Neural cell (in vitro differentiated cells): ENCODE measurements around the gene TMEM74B. TPM values are rescaled to one million over a fixed set of nuclear protein-coding genes. Genes with fewer than 3 reads are reported as not detected.

Experiments
- H2AFZ ChIP-seq: fragments of 200-600, 300-800 bp; sonication (generic), shearing (Covaris generic); 2 replicates; pipeline ENCODE4 v1.6.0; 2014; ENCODE audit warnings: low read depth, mild to moderate bottlenecking, antibody characterized with exemption, low read length, moderate library complexity
- H3F3A ChIP-seq: fragments of 200-600 bp; shearing (Covaris generic); 2 replicates; pipeline ENCODE4 v1.6.1; 2016; ENCODE audit warnings: mild to moderate bottlenecking, moderate library complexity, mixed read lengths, antibody characterized with exemption, low read length; ENCODE audit not compliant: insufficient read depth, poor library complexity, severe bottlenecking
- H3K27ac ChIP-seq: fragments of 200-600, 300-800 bp; sonication (generic), shearing (Covaris generic); 2 replicates; pipeline ENCODE4 v1.5.1; 2014; ENCODE audit warnings: mild to moderate bottlenecking, low read length, moderate library complexity
- H3K27me3 ChIP-seq: fragments of 300-800, 200-600 bp; sonication (generic), shearing (Covaris generic); 2 replicates; pipeline ENCODE4 v1.6.0; 2014; ENCODE audit warnings: mild to moderate bottlenecking, low read depth, low read length, moderate library complexity; ENCODE audit not compliant: insufficient read depth
- H3K36me3 ChIP-seq: fragments of 300-800, 200-600 bp; sonication (generic), shearing (Covaris generic); 2 replicates; pipeline ENCODE4 v1.5.1; 2014; ENCODE audit warnings: mild to moderate bottlenecking, antibody characterized with exemption, low read length, moderate library complexity; ENCODE audit not compliant: insufficient read depth
- H3K4me2 ChIP-seq: fragments of 300-800, 200-600 bp; sonication (generic), shearing (Covaris generic); 2 replicates; pipeline ENCODE4 v1.6.0; 2014; ENCODE audit warnings: mild to moderate bottlenecking, low read length
- H3K4me3 ChIP-seq: fragments of 300-800, 200-600 bp; sonication (generic), shearing (Covaris generic); 2 replicates; pipeline ENCODE4 v1.5.1; 2014; ENCODE audit warnings: mild to moderate bottlenecking, low read length, moderate library complexity
- H3K79me2 ChIP-seq: fragments of 200-600 bp; shearing (Covaris generic); replicated peaks from 2 replicates; pipeline ENCODE4 v1.6.0; 2014; ENCODE audit warnings: mild to moderate bottlenecking, low read length, moderate library complexity; ENCODE audit not compliant: insufficient read depth
- H3K9ac ChIP-seq: fragments of 300-800, 200-600 bp; sonication (generic), shearing (Covaris generic); 2 replicates; pipeline ENCODE4 v1.6.1; 2016; ENCODE audit warnings: mild to moderate bottlenecking, low read length, mixed read lengths
- H3K9me2 ChIP-seq: fragments of 200-600 bp; shearing (Covaris generic); 2 replicates; pipeline ENCODE4 v1.6.1; 2016; ENCODE audit warnings: mild to moderate bottlenecking, low read length, mixed read lengths; ENCODE audit not compliant: insufficient read depth
- H3K9me3 ChIP-seq: fragments of 200-600, 300-800 bp; sonication (generic), shearing (Covaris generic); 2 replicates; pipeline ENCODE4 v1.6.1; 2016; ENCODE audit warnings: mild to moderate bottlenecking, mixed run types, low read length, moderate library complexity, mixed read lengths
- H4K20me1 ChIP-seq: fragments of 200-600 bp; shearing (Covaris generic); 2 replicates; pipeline ENCODE4 v1.6.1; 2016; ENCODE audit warnings: mild to moderate bottlenecking, mixed run types; ENCODE audit not compliant: insufficient read depth
- CTCF ChIP-seq: fragments of 450-650 bp; IDR thresholded peaks from 2 replicates; pipeline ENCODE4 v1.5.1; 2014; ENCODE audit warnings: antibody characterized with exemption, mild to moderate bottlenecking, moderate library complexity; ENCODE audit not compliant: poor library complexity, severe bottlenecking
- EP300 ChIP-seq: fragments of 450-650 bp; conservative IDR thresholded peaks from 2 replicates; pipeline ENCODE4 v1.6.1; 2014; ENCODE audit warnings: antibody characterized with exemption, mild to moderate bottlenecking, moderate library complexity; ENCODE audit not compliant: poor library complexity, severe bottlenecking
- EZH2 ChIP-seq: fragments of 200-600, 300-800 bp; shearing (Covaris generic), sonication (generic); IDR thresholded peaks from 2 replicates; pipeline ENCODE4 v1.6.1; 2014; ENCODE audit warnings: antibody characterized with exemption, low read length, borderline replicate concordance, mild to moderate bottlenecking; ENCODE audit not compliant: insufficient read depth, poor library complexity, severe bottlenecking
- MXI1 ChIP-seq: fragments of 450-650 bp; conservative IDR thresholded peaks from 2 replicates; pipeline ENCODE4 v1.6.1; 2014; ENCODE audit warnings: antibody characterized with exemption, mild to moderate bottlenecking; ENCODE audit not compliant: poor library complexity, severe bottlenecking
- POLR2AphosphoS5 ChIP-seq: IDR thresholded peaks from 2 replicates; pipeline ENCODE4 v1.6.1; 2012
- RAD21 ChIP-seq: fragments of 450-650 bp; conservative IDR thresholded peaks from 2 replicates; pipeline ENCODE4 v1.6.1; 2014; ENCODE audit warnings: antibody characterized with exemption, mild to moderate bottlenecking, moderate library complexity
- SMC3 ChIP-seq: fragments of 450-650 bp; conservative IDR thresholded peaks from 2 replicates; pipeline ENCODE4 v1.6.1; 2014; ENCODE audit warnings: antibody characterized with exemption, mild to moderate bottlenecking, moderate library complexity; ENCODE audit not compliant: poor library complexity
- TAF1 ChIP-seq: IDR thresholded peaks from 2 replicates; pipeline ENCODE4 v1.6.1; 2012; ENCODE audit warnings: low read depth
- polyA plus RNA-seq: library from polyadenylated mRNA; depleted of rRNA; stranded (reverse); fragments of >200 nt; gene quantifications from 2 replicates; pipeline ENCODE4 v1.2.3, GENCODE V29; 2014
- TF ChIP-seq, protein P1 (sequence below): IDR thresholded peaks from 2 replicates; pipeline ENCODE4 v1.6.1; 2012; ENCODE audit warnings: borderline replicate concordance

TMEM74B gene
- polyA plus RNA-seq, 1 donor from 2014 or later, result 155 TPM

GRCh38 chr20:1178623-1179022, 6.2 kb downstream of the TMEM74B start:
- Histone ChIP-seq H3K4me3 (no peak overlapping the region), H3K9me2 (no peaks in the 10 kb centered on the region), H3K9ac (no peak overlapping the region), H3K79me2 (no peaks in the 10 kb centered on the region), H3K9me3 (no peaks in the 10 kb centered on the region), H4K20me1 (no peaks in the 10 kb centered on the region), H3F3A (peaks cover 4% of the 10 kb centered on the region), H3K36me3 (no peaks in the 10 kb centered on the region), H2AFZ (no peak overlapping the region), H3K4me2 (no peak overlapping the region), H3K27me3 (no peaks in the 10 kb centered on the region), H3K27ac (no peak overlapping the region)
- TF ChIP-seq POLR2AphosphoS5, result no peak
- no peak for TF ChIP-seq EP300
- TF ChIP-seq TAF1, result no peak
- no peak for TF ChIP-seq CTCF

DNA sequence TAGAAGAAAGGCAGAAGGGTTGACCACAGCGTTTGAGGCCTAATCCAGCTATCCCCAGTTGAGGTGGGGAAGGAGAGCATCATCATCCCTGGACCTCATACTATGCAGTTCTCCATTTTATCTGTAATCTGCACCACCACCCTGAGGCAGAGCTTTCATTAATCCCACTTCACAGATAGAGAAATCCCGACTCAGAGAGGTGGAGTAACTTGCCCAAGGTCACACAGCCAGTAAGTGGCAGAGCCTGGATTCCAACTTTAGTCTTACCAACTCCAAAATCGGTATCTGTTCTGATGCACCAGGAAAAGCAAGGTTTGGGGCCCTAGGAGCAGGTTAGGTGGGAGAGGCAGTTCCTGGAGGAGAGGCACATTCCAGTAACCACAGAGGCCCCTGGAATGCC, 6.7 kb downstream of the TMEM74B start:
- Histone ChIP-seq H3K27me3 (no peaks in the 10 kb centered on the region), H3K4me2 (no peak overlapping the region), H3K9ac (no peak overlapping the region), H3K9me2 (no peaks in the 10 kb centered on the region), H3K4me3 (no peak overlapping the region), H3K79me2 (no peaks in the 10 kb centered on the region), H3F3A (peaks cover 4% of the 10 kb centered on the region), H4K20me1 (no peaks in the 10 kb centered on the region), H2AFZ (no peak overlapping the region), H3K36me3 (no peaks in the 10 kb centered on the region), H3K9me3 (no peaks in the 10 kb centered on the region), H3K27ac (no peak overlapping the region)
- no peak for TF ChIP-seq TAF1
- TF ChIP-seq, protein P1, sequence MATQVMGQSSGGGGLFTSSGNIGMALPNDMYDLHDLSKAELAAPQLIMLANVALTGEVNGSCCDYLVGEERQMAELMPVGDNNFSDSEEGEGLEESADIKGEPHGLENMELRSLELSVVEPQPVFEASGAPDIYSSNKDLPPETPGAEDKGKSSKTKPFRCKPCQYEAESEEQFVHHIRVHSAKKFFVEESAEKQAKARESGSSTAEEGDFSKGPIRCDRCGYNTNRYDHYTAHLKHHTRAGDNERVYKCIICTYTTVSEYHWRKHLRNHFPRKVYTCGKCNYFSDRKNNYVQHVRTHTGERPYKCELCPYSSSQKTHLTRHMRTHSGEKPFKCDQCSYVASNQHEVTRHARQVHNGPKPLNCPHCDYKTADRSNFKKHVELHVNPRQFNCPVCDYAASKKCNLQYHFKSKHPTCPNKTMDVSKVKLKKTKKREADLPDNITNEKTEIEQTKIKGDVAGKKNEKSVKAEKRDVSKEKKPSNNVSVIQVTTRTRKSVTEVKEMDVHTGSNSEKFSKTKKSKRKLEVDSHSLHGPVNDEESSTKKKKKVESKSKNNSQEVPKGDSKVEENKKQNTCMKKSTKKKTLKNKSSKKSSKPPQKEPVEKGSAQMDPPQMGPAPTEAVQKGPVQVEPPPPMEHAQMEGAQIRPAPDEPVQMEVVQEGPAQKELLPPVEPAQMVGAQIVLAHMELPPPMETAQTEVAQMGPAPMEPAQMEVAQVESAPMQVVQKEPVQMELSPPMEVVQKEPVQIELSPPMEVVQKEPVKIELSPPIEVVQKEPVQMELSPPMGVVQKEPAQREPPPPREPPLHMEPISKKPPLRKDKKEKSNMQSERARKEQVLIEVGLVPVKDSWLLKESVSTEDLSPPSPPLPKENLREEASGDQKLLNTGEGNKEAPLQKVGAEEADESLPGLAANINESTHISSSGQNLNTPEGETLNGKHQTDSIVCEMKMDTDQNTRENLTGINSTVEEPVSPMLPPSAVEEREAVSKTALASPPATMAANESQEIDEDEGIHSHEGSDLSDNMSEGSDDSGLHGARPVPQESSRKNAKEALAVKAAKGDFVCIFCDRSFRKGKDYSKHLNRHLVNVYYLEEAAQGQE, result peak; percentile 16

GRCh38 chr20:1177680-1178079, 7.1 kb downstream of the TMEM74B start:
- no peaks in the 10 kb centered on the region for H3K79me2 ChIP-seq
- no peak for TF ChIP-seq MXI1
- no peak for TF ChIP-seq EZH2
- no peak for TF ChIP-seq RAD21
- TF ChIP-seq SMC3, result no peak
- TF ChIP-seq, protein P1, result no peak
- TF ChIP-seq EP300, result no peak
- no peak for TF ChIP-seq TAF1
- no peak for TF ChIP-seq POLR2AphosphoS5
- TF ChIP-seq CTCF, result no peak

More at GRCh38 chr20:1177680-1178079, 7.1 kb downstream of the TMEM74B start:
- Histone ChIP-seq H2AFZ (no peak overlapping the region), H3K4me2 (no peak overlapping the region), H4K20me1 (no peaks in the 10 kb centered on the region), H3K27ac (no peak overlapping the region), H3F3A (peaks cover 4% of the 10 kb centered on the region), H3K27me3 (no peaks in the 10 kb centered on the region), H3K9me3 (no peaks in the 10 kb centered on the region), H3K9ac (no peak overlapping the region), H3K9me2 (no peaks in the 10 kb centered on the region), H3K36me3 (no peaks in the 10 kb centered on the region), H3K4me3 (no peak overlapping the region)
